Left lung (tissue), 10 donors: ENCODE measurements around the gene TMEM233. TPM values are rescaled to one million over a fixed set of nuclear protein-coding genes. Genes with fewer than 3 reads are reported as not detected.

Experiments used
- ATAC-seq: fragments of 200-7000 bp; cut with Tn5 transposase; one replicate; pipeline ENCODE4 v1.9.1; 2020; ENCODE audit warnings: moderate library complexity
- DNase-seq, 4 donors: peaks; one replicate each; pipeline ENCODE4 v3.0.0-alpha.2; 2013 to 2020
- H3K27ac ChIP-seq, 2 donors: fragments of 200-600 bp; sonication (generic) in 1 of 2; one replicate each; pipeline versions ENCODE4 v1.5.0 to v1.8.0; 2020 to 2021
- H3K27me3 ChIP-seq, 2 donors: fragments of 200-600 bp; sonication (generic) in 1 of 2; one replicate each; pipeline versions ENCODE4 v1.5.0 to v1.8.0; 2020 to 2021
- H3K36me3 ChIP-seq, 2 donors: fragments of 200-600 bp; sonication (generic) in 1 of 2; one replicate each; pipeline versions ENCODE4 v1.5.0 to v1.8.0; 2020 to 2021
- H3K4me1 ChIP-seq, 2 donors: fragments of 200-600 bp; one replicate each; pipeline ENCODE4 v1.8.0; 2021
- H3K4me3 ChIP-seq, 2 donors: fragments of 200-600 bp; sonication (generic) in 1 of 2; one replicate each; pipeline versions ENCODE4 v1.5.0 to v1.8.0; 2020 to 2021; ENCODE audit warnings: mild to moderate bottlenecking in 1 of 2
- H3K9me3 ChIP-seq, 2 donors: fragments of 200-600 bp; sonication (generic) in 1 of 2; one replicate each; pipeline versions ENCODE4 v1.5.0 to v1.8.0; 2020 to 2021
- CTCF ChIP-seq, 2 donors: fragments of 200-600 bp; sonication (generic) in 1 of 2; IDR thresholded peaks; one replicate each; pipeline versions ENCODE4 v1.5.0 to v1.8.0; 2021; ENCODE audit warnings: antibody characterized with exemption in 2 of 2
- intact Hi-C, 2 donors: fragments of 100-400 bp; cut with DNase I; formaldehyde crosslinking; loops; one replicate each; pipeline versions ENCODE4 v1.11.2 to v1.14.2; 2022
- polyA plus RNA-seq, 6 donors: library from polyadenylated mRNA; unstranded; fragments of 120-200 nt; gene quantifications; one replicate each; pipeline ENCODE4 v1.2.1, GENCODE V29; 2013; ENCODE audit not compliant: insufficient read length in 6 of 6
- total RNA-seq, 2 donors: library from RNA; stranded (reverse); fragmentation: NEBNext Ultra II Directional; extraction: Animal tissue kit (Norgen Biotek cat#: 25700); gene quantifications; one replicate each; pipeline ENCODE4 v1.2.1, GENCODE V29; 2021
- donor health status: DM: no; HTN: yes; CAD: no.
- donor health status: DM: no; HTN: no; CAD: no.

Gene TMEM233
- total and polyA plus RNA-seq, 8 donors: 0.79 to 2.7 (median 1.5) TPM

DNA sequence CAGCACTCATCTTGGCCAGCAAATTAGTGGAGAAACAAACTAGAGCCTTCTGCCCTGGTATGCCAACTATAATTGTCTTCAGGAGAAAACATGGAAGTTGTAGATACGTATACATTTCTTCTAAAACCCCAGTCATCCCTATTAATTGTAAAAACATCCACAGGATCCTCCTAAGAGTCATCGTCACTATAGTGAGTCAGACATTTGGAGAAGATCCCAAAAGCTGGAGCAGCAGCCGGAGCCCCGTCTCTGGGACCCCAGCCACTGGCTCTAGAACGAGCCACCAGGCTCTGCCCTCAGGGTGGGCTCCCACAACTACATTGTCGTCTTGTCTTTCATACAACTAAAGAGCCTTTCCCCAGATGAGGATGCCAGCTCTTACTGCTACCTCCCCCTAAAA is 89.8 kb downstream of the TMEM233 start:
- no peak for TF ChIP-seq CTCF (IDR thresholded peaks at IDR 0.05)
- no peaks in the 10 kb centered on the region for H3K27me3 ChIP-seq
- DNase-seq (no peak), ATAC-seq (no peak)
- H3K36me3 ChIP-seq: peaks cover 0 to 51% of the 10 kb centered on the region in 2 donors
- H3K27ac ChIP-seq: peak overlapping the region in 1 of 2 donors; percentile 53
- intact Hi-C loops: no loop called here
- H3K4me3 ChIP-seq: no peak overlapping the region
- H3K4me1 ChIP-seq: peaks cover 0 to 13% of the 10 kb centered on the region in 2 donors
- no peaks in the 10 kb centered on the region for H3K9me3 ChIP-seq

DNA sequence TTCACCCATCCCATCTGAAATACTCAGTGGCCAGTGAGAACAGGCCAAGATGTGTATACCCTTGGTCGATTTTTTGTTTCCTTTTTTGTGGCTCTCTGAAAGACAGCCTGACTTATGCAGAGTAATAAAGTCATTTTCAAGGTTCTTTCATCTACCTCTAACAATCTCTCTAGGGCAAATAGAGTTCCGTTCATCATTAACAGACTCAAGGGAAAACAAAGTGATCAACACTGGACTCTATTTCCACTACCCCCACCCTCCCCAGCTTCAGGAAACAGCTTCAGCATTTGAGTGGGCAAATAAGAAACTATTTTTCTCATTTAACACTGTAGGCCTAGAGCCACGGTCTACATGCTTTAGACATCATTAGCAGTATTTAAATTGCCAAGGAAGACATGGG is 90.2 kb downstream of the TMEM233 start:
- peak in 1 of 4 donors; percentile 20 for DNase-seq
- peak overlapping the region in 1 of 2 donors; percentile 53 for H3K27ac ChIP-seq
- H3K27me3 ChIP-seq: no peaks in the 10 kb centered on the region
- intact Hi-C loops: no loop called here
- ATAC-seq: no peak
- TF ChIP-seq CTCF (IDR thresholded peaks at IDR 0.05): no peak
- no peaks in the 10 kb centered on the region for H3K9me3 ChIP-seq
- peaks cover 0 to 47% of the 10 kb centered on the region in 2 donors for H3K36me3 ChIP-seq
- no peak overlapping the region for H3K4me3 ChIP-seq
- H3K4me1 ChIP-seq: peaks cover 0 to 13% of the 10 kb centered on the region in 2 donors

GRCh38 chr12:119684711-119685369 is 91.3 kb downstream of the TMEM233 start:
- Histone ChIP-seq H3K9me3 (no peaks in the 10 kb centered on the region), H3K36me3 (peaks cover 0 to 40% of the 10 kb centered on the region in 2 donors), H3K4me1 (peaks cover 0 to 7% of the 10 kb centered on the region in 2 donors), H3K4me3 (no peak overlapping the region), H3K27ac (peak overlapping the region in 1 of 2 donors; percentile 53), H3K27me3 (no peaks in the 10 kb centered on the region)
- no peak for TF ChIP-seq CTCF (IDR thresholded peaks at IDR 0.05)
- intact Hi-C loops: no loop called here
- ATAC-seq (peak; percentile 15), DNase-seq (peak in 1 of 4 donors; percentile 31)

DNA sequence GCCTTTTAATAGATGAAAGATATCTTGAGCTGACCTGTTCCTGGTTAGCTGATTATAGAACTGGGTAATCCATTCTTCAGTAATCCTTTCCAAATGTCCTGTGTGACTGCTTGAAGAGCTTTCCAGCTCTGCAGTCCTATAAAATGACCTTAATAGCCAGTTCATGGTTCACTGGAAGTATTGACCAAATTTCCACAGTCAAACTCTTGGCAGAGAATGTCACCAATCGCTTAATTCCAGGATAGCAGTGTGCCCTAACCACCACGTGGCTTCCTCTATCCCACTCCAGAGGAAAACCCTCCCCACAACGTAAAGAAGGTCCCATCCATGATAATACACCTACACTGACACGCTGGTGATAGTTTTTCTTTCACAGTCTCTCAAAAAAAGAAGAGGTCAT is 91.8 kb downstream of the TMEM233 start:
- no peaks in the 10 kb centered on the region for H3K9me3 ChIP-seq
- no peak overlapping the region for H3K27ac ChIP-seq
- no peak for TF ChIP-seq CTCF (IDR thresholded peaks at IDR 0.05)
- H3K36me3 ChIP-seq: peaks cover 0 to 39% of the 10 kb centered on the region in 2 donors
- intact Hi-C loops: no loop called here
- H3K4me3 ChIP-seq: no peak overlapping the region
- no peak for ATAC-seq
- H3K27me3 ChIP-seq: no peaks in the 10 kb centered on the region
- peaks cover 0 to 7% of the 10 kb centered on the region in 2 donors for H3K4me1 ChIP-seq
- no peak for DNase-seq

DNA sequence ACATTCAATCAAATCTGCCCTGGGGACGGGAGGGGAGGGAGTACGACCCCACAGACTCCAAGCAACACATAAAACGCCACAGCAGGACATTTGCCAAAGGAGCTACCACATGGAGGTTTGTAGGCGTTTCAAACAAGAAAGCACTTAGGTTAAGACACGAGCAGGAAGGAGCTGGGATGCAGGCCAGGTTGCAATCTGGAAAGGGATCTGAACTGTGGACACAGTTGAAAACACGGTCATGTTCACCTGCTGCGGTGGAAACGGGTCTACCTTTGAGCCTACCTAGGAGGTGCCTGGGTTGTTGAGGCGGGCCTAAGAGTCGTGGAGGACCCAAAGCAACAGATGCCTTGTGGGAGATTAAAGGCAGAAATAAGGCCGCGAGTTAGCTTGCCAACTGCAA is 92.8 kb downstream of the TMEM233 start:
- no peak for TF ChIP-seq CTCF (IDR thresholded peaks at IDR 0.05)
- ATAC-seq (peak; percentile 30), DNase-seq (no peak)
- Histone ChIP-seq H3K4me1 (peaks cover 0 to 7% of the 10 kb centered on the region in 2 donors), H3K36me3 (peaks cover 0 to 30% of the 10 kb centered on the region in 2 donors), H3K27me3 (no peaks in the 10 kb centered on the region), H3K4me3 (no peak overlapping the region), H3K27ac (no peak overlapping the region), H3K9me3 (no peaks in the 10 kb centered on the region)
- intact Hi-C loops: no loop called here
